T47D (cell line): ENCODE measurements around the gene NPBWR2.

ENCODE experiments used
- DNase-seq, 2 experiments: peaks; one replicate each; pipeline versions ENCODE4 v3.0.0 to v3.0.0-alpha.2; 2011 to 2012; ENCODE audit warnings: low read depth in 1 of 2, low spot score in 1 of 2
- JUND ChIP-seq: IDR thresholded peaks from 2 replicates; pipeline ENCODE4 v1.6.1; 2012; ENCODE audit warnings: low read depth
- in situ Hi-C: cut with HindIII; loops from 2 replicates; pipeline ENCODE4 v1.10.0; 2016; ENCODE audit warnings: low sequenced_read_pairs, low pct_unique_long_range_greater_than_20kb

Gene NPBWR2

DNA sequence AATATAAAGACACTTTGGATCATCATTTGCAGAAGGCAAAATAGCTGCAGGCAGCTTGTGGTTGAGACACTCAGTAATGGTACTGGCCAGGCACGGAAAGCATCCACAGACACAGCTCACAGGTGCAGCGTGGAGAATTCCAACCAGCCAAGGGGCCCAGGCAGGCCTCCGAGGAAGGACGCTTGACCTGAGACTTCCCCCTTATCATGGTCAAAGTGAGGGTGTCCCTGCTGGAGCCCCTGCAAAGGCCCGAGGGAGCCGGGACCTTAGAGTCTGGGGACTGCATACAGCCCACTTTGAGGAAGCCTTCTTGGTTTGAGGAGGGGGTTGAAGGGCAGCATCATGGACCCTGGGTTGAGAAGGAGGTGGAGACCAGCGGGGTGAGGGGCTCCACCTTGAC is 41.8 kb upstream of the NPBWR2 start:
- in situ Hi-C loops, result no loop called here

GRCh38 chr20:64148581-64148980 is 41.2 kb upstream of the NPBWR2 start:
- DNase-seq, result no peak
- no peak for TF ChIP-seq JUND
- in situ Hi-C loops, result no loop called here

More for the DNA sequence above, 41.8 kb upstream of the NPBWR2 start:
- no peak for TF ChIP-seq JUND
- no peak for DNase-seq

DNA sequence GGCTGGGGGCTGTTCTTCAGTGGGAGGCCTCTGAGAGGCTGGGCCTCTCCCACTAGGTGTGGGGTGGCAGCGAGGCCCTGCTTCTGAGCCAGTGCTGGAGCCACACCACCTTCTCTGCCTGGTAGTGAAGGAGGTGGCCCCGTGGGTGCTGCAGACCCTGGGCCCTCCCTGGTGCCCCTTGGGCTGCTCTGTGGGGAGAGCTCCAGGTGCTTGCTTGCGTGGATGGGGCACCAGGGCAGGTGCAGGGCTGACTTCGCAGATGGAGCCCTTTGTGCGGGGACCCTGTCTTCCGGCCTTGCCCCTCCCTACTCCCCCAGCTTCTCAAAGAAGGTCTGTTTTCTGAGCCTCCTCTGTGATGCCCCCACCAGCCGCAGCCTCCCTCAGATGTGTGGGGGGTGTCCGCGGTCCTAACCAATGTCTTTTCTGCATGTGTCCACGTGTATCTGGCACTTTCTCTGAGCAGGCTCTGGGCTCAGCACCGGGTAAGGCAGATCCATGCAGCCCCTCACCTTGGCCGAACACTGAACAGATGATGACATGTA is 39.6 kb upstream of the NPBWR2 start:
- no peak for DNase-seq
- in situ Hi-C loops, result no loop called here
- no peak for TF ChIP-seq JUND

- no peak for TF ChIP-seq JUND
- no peak for DNase-seq
- in situ Hi-C loops, result no loop called here
Observed at GRCh38 chr20:64146301-64146935, 39.1 kb upstream of the NPBWR2 start.

DNA sequence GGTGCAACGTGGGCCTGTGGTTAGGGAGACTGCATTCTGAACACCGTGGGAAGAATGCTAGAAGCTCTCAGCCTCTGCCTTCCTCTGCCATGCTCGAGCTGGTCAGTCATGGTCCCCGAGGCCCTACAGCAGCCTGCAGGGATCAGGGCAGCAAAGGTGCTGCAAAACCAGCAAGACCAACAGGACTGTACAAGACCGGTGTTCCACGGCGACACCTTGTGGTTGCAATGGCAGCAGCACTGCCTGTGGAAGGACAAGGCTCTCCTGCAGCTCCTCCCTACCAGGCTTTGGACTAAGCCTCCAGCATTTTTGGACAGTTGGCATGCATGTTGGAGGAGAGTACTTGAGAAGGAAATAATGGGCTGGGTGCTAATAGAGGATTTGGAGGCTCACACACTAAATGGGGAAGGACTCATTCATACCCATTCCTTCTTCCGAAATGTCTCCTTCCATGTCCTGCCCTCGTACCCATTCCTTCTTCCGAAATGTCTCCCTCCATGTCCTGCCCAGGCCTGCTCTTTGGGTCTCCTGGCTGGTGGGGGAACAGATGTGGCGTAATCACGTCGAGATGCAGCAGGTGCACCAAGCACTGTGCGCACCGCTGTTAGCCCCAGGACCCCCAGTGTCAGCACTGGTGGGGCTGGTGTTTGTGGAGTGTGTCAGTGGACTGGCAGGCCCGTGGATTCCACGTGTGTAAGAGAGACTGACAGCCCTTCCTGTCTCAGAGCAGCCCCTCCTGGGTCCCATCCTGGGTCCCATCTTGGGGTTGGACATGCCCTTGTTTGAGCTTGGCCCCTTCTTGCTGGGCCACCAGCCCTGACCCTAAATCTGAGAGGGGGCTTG is 38.3 kb upstream of the NPBWR2 start:
- in situ Hi-C loops, result no loop called here
- TF ChIP-seq JUND, result no peak
- peak in 1 of 2 experiments; percentile 42 for DNase-seq

DNA sequence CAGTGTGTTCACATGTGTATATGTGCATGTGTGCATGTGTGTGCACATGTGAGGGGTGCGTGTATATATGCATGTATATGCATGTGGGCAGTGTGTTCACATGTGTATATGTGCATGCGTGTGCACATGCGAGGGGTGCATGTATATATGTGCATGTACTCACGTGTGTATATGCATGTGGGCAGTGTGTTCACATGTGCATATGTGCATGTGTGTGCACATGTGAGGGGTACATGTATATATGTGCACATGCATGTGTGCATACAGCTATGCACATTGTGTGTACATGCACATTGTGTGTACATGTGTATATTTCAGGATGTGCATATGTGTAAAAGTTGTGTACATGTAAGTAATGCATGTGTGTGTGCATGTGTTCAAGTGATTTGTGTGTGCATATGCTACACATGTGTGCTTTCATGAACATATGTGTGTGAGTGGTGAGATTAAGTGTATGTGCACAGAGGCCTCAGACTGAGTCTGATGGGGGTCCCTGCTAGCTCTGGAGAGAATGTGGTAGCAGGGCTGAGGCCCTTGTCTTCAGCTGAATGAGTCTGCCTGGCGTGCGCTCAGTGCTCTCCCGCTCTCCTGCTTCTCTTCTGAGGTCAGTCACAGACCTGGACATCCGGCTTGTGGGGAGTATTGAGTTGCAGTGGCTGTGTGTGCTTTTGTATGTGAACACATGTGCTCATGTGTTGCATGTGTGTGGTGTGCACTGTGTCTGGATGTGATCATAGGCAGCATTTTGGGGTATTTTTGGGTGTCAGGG is 37.0 kb upstream of the NPBWR2 start:
- TF ChIP-seq JUND, result no peak
- in situ Hi-C loops, result no loop called here
- DNase-seq, result no peak

- in situ Hi-C loops, result no loop called here
- no peak for TF ChIP-seq JUND
- no peak for DNase-seq
Observed at GRCh38 chr20:64143018-64143801, 35.8 kb upstream of the NPBWR2 start.

DNA sequence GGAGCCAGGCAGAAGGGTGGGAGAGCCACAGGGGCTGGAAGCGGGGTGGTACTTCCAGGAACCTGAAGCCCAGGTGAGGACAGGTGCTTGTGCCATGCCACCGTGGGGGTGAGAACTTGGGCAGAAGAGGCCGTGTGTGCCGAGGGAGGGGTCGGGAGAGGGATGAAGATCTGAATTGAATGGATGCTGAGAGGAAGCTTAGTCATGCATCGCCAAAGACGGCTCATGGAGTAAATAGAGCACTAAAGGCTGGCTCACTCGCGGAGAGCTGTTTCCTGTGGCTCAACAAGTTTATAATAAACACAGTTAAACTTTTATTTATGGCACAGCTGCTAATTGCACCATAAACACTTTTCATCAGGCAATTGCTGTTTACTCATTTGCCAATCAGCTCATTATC is 35.2 kb upstream of the NPBWR2 start:
- no peak for TF ChIP-seq JUND
- in situ Hi-C loops, result no loop called here
- no peak for DNase-seq

GRCh38 chr20:64140956-64141355 is 33.6 kb upstream of the NPBWR2 start:
- no peak for DNase-seq
- in situ Hi-C loops, result no loop called here
- no peak for TF ChIP-seq JUND

DNA sequence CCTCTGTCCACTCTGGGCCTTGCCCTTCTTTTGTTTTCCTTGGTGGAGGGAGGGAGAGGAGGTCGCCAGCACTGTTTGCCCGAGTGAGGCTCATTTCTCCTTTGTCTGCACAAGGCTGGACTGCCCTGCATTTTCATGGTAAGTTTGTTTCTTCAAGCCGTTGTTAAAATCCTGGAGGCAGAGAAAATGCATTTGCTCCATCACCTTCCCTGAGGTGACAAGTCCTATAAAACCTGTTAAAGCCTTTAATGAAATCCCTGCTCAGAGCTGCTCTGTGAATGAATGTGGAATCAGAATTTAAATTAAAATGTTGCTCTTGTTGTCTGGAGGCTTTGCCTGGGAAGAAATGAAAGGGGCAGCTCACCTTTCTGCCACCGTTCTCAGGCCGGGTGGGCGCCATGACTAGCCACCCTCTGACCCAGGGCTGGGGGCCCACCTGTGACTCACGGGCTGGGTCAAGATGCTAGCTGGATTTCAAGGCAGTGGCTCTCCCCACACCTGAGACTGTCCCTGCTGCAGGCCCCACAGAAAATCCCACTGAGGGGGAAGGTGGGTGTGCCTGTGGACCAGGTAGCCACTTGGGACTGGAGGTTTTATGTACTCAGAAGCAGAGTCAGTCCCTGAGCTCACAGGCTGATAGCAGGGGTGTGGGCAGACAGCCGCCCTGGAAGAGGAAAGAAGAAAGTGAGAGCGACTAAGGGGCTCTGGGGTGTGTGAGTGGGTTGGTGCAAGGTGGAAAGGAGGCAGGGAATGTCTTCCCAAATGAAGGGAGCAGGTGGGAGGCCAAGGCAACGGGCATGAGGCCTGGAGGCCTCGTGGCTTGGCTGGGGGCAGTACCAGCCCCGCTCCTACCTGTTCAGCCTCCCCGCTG is 32.9 kb upstream of the NPBWR2 start:
- no peak for DNase-seq
- TF ChIP-seq JUND, result no peak
- in situ Hi-C loops, result no loop called here
